ENCODE data around the gene WSB1.

GRCh38 chr17:27283060-27283459, 10.9 kb upstream of the WSB1 start:
- TF ChIP-seq POLR2A (IDR thresholded peaks at IDR 0.05; ENCODE audit: low read length) = no peak
- TF ChIP-seq CTCF (IDR thresholded peaks at IDR 0.05) = no peak
- TF ChIP-seq JUN (IDR thresholded peaks at IDR 0.05) = no peak
- no peak for TF ChIP-seq KDM1A (IDR thresholded peaks at IDR 0.05; ENCODE audit: low read depth)
- TF ChIP-seq NPAS2 (CRISPR knock-in tag; IDR thresholded peaks at IDR 0.05; ENCODE audit: borderline replicate concordance) = no peak
- no peak for TF ChIP-seq MYC (IDR thresholded peaks at IDR 0.05; ENCODE audit: borderline replicate concordance, low read length)
